SK-N-SH treated with all-trans-retinoic acid at 6 μM for 48 hours (cell line): ENCODE results near the gene SYNDIG1.

Experiments
- ATAC-seq: fragments of 200-7000 bp; cut with Tn5 transposase; 3 replicates; pipeline ENCODE4 v1.9.1; 2020; ENCODE audit warnings: mild to moderate bottlenecking, moderate library complexity
- ARNTL ChIP-seq: fragments of 450-650 bp; formaldehyde crosslinking; IDR thresholded peaks from 2 replicates; pipeline ENCODE4 v1.5.0; 2020; ENCODE audit warnings: low read depth, mild to moderate bottlenecking, moderate library complexity, borderline replicate concordance
- BACH2 ChIP-seq: fragments of 250-450 bp; sonication (Bioruptor Pico); IDR thresholded peaks from 2 replicates; pipeline ENCODE4 v1.9.0; 2021; ENCODE audit warnings: mild to moderate bottlenecking, borderline replicate concordance
- CSDC2 ChIP-seq: fragments of 250-450 bp; sonication (Bioruptor Pico); IDR thresholded peaks from 2 replicates; pipeline ENCODE4 v1.5.0; 2020; ENCODE audit warnings: mild to moderate bottlenecking, moderate library complexity
- ESRRG ChIP-seq: fragments of 250-450 bp; sonication (Bioruptor Pico); IDR thresholded peaks from 2 replicates; pipeline ENCODE4 v1.6.1; 2021; ENCODE audit warnings: mild to moderate bottlenecking
- GLIS3 ChIP-seq: fragments of 250-450 bp; sonication (Bioruptor Pico); IDR thresholded peaks from 2 replicates; pipeline ENCODE4 v1.5.0; 2020; ENCODE audit warnings: mild to moderate bottlenecking, moderate library complexity
- OSR1 ChIP-seq: fragments of 250-450 bp; sonication (Bioruptor Pico); IDR thresholded peaks from 2 replicates; pipeline ENCODE4 v1.8.0; 2022; ENCODE audit warnings: moderate library complexity, mild to moderate bottlenecking, inconsistent platforms
- PPARA ChIP-seq: fragments of 250-450 bp; sonication (Bioruptor Pico); IDR thresholded peaks from 2 replicates; pipeline ENCODE4 v1.5.0; 2020; ENCODE audit warnings: mild to moderate bottlenecking, borderline replicate concordance
- SNAI2 ChIP-seq: fragments of 250-450 bp; sonication (Bioruptor Pico); IDR thresholded peaks from 2 replicates; pipeline ENCODE4 v1.5.0; 2020; ENCODE audit warnings: mild to moderate bottlenecking, moderate library complexity
- TCF4 ChIP-seq: fragments of 250-450 bp; sonication (Bioruptor Pico); IDR thresholded peaks from 2 replicates; pipeline ENCODE4 v1.8.0; 2021; ENCODE audit warnings: mild to moderate bottlenecking, moderate library complexity, borderline replicate concordance
- TOX ChIP-seq: fragments of 250-450 bp; sonication (Bioruptor Pico); IDR thresholded peaks from 2 replicates; pipeline ENCODE4 v1.8.0; 2021; ENCODE audit warnings: mild to moderate bottlenecking, moderate library complexity, borderline replicate concordance
- ZC3H10 ChIP-seq: fragments of 250-450 bp; sonication (Bioruptor Pico); IDR thresholded peaks from 2 replicates; pipeline ENCODE4 v1.5.1; 2021; ENCODE audit warnings: mild to moderate bottlenecking, moderate library complexity
- ZFP3 ChIP-seq: fragments of 250-450 bp; sonication (Bioruptor Pico); IDR thresholded peaks from 2 replicates; pipeline ENCODE4 v1.5.0; 2020; ENCODE audit warnings: mild to moderate bottlenecking, moderate library complexity
- ZFP30 ChIP-seq: fragments of 450-650 bp; formaldehyde crosslinking; IDR thresholded peaks from 2 replicates; pipeline ENCODE4 v1.5.0; 2022; ENCODE audit warnings: mild to moderate bottlenecking, moderate library complexity
- ZNF70 ChIP-seq: fragments of 450-650 bp; formaldehyde crosslinking; IDR thresholded peaks from 2 replicates; pipeline ENCODE4 v1.5.0; 2020; ENCODE audit warnings: mild to moderate bottlenecking, moderate library complexity
- ZNF8 ChIP-seq: fragments of 450-650 bp; formaldehyde crosslinking; IDR thresholded peaks from 2 replicates; pipeline ENCODE4 v1.5.0; 2020; ENCODE audit warnings: mild to moderate bottlenecking, moderate library complexity
- TF ChIP-seq, protein P1 (sequence below): fragments of 250-450 bp; sonication (Bioruptor Pico); IDR thresholded peaks from 2 replicates; pipeline ENCODE4 v1.5.1; 2020; ENCODE audit warnings: low read depth, mild to moderate bottlenecking, moderate library complexity
- TF ChIP-seq, protein P2 (sequence below): fragments of 250-450 bp; sonication (Bioruptor Pico); IDR thresholded peaks from 2 replicates; pipeline ENCODE4 v1.8.0; 2020; ENCODE audit warnings: mild to moderate bottlenecking, moderate library complexity, borderline replicate concordance
- TF ChIP-seq, protein P3 (sequence below): fragments of 250-450 bp; sonication (Bioruptor Pico); IDR thresholded peaks from 2 replicates; pipeline ENCODE4 v1.5.0; 2020; ENCODE audit warnings: mild to moderate bottlenecking, moderate library complexity
- TF ChIP-seq, protein P4 (sequence below): fragments of 250-450 bp; sonication (Bioruptor Pico); IDR thresholded peaks from 2 replicates; pipeline ENCODE4 v1.8.0; 2021; ENCODE audit warnings: low read depth, mild to moderate bottlenecking, moderate library complexity, borderline replicate concordance

SYNDIG1 gene

DNA sequence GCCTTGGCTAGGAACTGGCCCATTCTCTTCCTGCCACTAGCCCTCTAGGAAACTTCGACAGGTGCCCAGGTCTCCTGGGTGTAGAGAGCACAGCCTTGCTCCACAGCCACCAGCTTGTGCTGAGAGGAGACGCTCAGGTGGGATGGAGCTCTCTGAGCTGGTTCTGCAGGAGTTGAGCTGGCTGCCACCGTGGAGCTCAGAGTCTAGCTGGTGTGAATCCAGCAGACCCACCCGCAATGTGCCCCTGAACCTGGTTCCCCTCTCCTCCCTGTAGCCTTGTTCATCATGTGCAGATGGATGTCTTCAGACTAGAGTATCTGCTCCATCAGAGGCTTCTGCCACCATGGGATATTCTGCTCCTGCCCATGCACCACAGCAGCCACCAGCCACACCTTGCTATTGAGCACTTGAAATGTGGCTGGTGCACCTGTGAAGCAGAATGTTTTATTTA is 222.5 kb downstream of the SYNDIG1 start:
- no peak for TF ChIP-seq CSDC2 (CRISPR knock-in tag)
- no peak for TF ChIP-seq PPARA (CRISPR knock-in tag)
- TF ChIP-seq, protein P1, sequence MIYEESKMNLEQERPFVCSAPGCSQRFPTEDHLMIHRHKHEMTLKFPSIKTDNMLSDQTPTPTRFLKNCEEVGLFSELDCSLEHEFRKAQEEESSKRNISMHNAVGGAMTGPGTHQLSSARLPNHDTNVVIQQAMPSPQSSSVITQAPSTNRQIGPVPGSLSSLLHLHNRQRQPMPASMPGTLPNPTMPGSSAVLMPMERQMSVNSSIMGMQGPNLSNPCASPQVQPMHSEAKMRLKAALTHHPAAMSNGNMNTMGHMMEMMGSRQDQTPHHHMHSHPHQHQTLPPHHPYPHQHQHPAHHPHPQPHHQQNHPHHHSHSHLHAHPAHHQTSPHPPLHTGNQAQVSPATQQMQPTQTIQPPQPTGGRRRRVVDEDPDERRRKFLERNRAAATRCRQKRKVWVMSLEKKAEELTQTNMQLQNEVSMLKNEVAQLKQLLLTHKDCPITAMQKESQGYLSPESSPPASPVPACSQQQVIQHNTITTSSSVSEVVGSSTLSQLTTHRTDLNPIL (CRISPR knock-in tag): no peak
- TF ChIP-seq, protein P2, sequence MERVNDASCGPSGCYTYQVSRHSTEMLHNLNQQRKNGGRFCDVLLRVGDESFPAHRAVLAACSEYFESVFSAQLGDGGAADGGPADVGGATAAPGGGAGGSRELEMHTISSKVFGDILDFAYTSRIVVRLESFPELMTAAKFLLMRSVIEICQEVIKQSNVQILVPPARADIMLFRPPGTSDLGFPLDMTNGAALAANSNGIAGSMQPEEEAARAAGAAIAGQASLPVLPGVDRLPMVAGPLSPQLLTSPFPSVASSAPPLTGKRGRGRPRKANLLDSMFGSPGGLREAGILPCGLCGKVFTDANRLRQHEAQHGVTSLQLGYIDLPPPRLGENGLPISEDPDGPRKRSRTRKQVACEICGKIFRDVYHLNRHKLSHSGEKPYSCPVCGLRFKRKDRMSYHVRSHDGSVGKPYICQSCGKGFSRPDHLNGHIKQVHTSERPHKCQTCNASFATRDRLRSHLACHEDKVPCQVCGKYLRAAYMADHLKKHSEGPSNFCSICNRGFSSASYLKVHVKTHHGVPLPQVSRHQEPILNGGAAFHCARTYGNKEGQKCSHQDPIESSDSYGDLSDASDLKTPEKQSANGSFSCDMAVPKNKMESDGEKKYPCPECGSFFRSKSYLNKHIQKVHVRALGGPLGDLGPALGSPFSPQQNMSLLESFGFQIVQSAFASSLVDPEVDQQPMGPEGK (CRISPR knock-in tag): no peak
- TF ChIP-seq, protein P3, sequence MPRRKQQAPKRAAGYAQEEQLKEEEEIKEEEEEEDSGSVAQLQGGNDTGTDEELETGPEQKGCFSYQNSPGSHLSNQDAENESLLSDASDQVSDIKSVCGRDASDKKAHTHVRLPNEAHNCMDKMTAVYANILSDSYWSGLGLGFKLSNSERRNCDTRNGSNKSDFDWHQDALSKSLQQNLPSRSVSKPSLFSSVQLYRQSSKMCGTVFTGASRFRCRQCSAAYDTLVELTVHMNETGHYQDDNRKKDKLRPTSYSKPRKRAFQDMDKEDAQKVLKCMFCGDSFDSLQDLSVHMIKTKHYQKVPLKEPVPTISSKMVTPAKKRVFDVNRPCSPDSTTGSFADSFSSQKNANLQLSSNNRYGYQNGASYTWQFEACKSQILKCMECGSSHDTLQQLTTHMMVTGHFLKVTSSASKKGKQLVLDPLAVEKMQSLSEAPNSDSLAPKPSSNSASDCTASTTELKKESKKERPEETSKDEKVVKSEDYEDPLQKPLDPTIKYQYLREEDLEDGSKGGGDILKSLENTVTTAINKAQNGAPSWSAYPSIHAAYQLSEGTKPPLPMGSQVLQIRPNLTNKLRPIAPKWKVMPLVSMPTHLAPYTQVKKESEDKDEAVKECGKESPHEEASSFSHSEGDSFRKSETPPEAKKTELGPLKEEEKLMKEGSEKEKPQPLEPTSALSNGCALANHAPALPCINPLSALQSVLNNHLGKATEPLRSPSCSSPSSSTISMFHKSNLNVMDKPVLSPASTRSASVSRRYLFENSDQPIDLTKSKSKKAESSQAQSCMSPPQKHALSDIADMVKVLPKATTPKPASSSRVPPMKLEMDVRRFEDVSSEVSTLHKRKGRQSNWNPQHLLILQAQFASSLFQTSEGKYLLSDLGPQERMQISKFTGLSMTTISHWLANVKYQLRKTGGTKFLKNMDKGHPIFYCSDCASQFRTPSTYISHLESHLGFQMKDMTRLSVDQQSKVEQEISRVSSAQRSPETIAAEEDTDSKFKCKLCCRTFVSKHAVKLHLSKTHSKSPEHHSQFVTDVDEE (CRISPR knock-in tag): no peak
- TF ChIP-seq OSR1 (CRISPR knock-in tag): no peak
- no peak for TF ChIP-seq ZFP3 (CRISPR knock-in tag)
- TF ChIP-seq TOX (CRISPR knock-in tag): no peak
- TF ChIP-seq TCF4 (CRISPR knock-in tag): no peak
- TF ChIP-seq ESRRG: no peak
- no peak for TF ChIP-seq ZNF70 (CRISPR knock-in tag)
- no peak for TF ChIP-seq SNAI2 (CRISPR knock-in tag)
- TF ChIP-seq ZNF8 (CRISPR knock-in tag): no peak
- TF ChIP-seq GLIS3 (CRISPR knock-in tag): no peak
- no peak for TF ChIP-seq ZFP30 (CRISPR knock-in tag)
- TF ChIP-seq ARNTL: no peak
- ATAC-seq: no peak

DNA sequence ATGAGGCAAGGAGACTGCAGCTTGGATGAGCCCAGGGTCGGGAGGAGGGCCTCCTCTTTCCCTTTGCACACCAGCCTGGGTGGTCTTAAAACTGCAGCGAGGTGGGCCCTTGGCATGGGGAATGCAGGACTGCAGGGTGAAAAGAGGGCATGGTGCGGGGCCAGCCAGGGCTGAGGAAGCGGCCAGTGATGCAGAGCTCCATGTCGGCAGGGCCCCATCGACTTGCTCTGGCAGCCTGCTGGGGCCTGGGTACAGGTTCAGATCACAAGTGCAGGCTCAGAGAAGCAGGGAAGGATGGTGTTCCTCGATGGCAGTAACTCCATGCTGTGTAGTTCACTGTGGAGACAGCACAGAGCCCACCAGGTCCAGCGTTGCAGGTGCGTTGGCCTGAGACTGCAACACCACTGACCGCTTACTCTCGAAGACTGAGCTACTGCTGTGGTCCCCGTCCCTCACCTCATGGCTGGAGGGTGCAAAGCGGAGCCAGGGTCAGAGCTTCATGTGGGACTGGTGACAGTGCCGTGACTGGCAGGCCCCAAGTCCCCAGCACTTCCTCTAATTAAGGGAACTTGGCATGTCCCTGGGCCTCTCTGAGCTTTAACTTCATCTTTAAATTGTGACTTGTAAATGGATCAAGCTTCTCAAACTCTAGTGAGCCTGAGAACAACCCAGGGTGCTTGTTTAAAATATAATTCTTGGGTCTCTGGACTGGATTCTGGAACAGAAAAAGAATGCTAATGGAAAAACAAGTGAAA is 223.2 kb downstream of the SYNDIG1 start:
- no peak for ATAC-seq
- TF ChIP-seq SNAI2 (CRISPR knock-in tag): no peak
- TF ChIP-seq ZC3H10 (CRISPR knock-in tag): no peak
- TF ChIP-seq, protein P4, sequence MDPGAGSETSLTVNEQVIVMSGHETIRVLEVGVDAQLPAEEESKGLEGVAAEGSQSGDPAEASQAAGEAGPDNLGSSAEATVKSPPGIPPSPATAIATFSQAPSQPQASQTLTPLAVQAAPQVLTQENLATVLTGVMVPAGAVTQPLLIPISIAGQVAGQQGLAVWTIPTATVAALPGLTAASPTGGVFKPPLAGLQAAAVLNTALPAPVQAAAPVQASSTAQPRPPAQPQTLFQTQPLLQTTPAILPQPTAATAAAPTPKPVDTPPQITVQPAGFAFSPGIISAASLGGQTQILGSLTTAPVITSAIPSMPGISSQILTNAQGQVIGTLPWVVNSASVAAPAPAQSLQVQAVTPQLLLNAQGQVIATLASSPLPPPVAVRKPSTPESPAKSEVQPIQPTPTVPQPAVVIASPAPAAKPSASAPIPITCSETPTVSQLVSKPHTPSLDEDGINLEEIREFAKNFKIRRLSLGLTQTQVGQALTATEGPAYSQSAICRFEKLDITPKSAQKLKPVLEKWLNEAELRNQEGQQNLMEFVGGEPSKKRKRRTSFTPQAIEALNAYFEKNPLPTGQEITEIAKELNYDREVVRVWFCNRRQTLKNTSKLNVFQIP (CRISPR knock-in tag): no peak
- no peak for TF ChIP-seq TOX (CRISPR knock-in tag)
- TF ChIP-seq, protein P2 (CRISPR knock-in tag): no peak
- no peak for TF ChIP-seq ZFP3 (CRISPR knock-in tag)
- TF ChIP-seq, protein P3 (CRISPR knock-in tag): no peak
- no peak for TF ChIP-seq ZNF70 (CRISPR knock-in tag)
- TF ChIP-seq PPARA (CRISPR knock-in tag): no peak
- TF ChIP-seq, protein P1 (CRISPR knock-in tag): no peak
- TF ChIP-seq OSR1 (CRISPR knock-in tag): no peak
- TF ChIP-seq ESRRG: no peak
- no peak for TF ChIP-seq CSDC2 (CRISPR knock-in tag)
- no peak for TF ChIP-seq BACH2 (CRISPR knock-in tag)
